ENCODE results near the gene COA5.

COA5 gene

DNA sequence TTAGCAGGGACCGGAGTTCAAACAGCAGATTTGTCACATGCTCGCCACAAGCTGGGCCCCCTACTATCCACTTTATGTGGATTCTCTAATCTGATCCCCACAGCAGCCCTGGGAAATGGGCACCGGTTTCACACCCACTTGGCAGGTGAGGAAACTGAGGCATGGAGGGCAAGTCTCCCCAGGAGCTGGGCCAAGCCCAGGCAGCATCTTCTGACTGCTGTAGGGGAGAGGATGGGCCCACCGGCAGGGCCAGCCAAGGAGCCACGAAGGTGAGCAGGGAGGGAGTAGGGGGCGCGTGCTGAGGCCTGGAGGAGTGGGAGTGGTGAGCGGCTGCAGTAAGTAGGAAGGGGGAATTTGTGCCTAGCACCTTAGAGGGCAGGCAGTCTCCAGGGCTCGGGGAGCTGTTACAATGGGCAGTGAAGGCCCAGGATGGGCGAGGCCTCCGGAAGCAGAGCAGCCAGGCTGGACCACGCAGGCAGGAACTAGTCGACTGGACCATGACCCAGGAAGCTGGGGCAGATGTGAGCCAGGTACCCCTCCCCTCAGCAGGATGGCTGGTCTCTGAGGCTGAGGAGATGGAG, 37.1 kb downstream of the COA5 start:
- DNase-seq, result no peak

DNA sequence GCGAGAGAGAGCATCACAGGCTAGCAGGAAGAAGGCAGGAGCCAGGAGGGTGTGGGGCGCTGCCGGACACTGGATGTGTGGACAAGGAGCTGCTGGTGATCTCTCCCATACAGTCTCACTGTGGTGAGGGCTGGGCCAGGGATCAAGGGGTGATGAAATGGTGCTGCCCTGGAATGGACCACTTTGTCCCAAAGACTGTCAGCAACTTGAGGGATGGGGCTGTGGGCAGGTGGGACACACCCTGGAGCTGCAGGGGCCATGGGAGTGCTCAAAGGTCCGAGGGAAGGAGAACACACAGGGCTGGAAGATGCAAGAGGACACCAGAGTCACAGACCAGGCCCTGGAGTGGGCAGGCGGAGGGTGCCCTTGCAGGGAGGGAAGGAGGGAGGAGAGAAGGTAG, 38.0 kb downstream of the COA5 start:
- DNase-seq, result no peak

DNA sequence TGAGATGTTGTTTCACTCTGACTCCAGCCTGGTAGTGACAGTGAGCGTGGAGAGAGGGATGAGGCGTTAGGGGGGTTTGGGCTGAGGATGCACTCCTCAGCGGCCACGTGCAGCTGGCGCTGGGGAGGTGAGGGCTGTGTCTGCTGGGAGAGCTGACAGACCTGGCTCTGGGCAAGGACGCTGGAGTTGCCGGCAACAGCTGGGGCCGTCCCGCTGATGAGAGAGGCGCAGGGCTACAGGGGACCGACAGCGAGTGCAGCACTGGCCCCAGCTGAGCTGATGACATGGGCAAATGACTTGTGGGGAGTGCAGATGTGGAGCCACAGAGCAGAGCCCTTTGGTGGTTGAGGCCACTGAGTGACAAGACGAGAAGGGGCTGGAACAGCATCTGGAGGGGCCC, 38.4 kb downstream of the COA5 start:
- DNase-seq, result no peak

DNA sequence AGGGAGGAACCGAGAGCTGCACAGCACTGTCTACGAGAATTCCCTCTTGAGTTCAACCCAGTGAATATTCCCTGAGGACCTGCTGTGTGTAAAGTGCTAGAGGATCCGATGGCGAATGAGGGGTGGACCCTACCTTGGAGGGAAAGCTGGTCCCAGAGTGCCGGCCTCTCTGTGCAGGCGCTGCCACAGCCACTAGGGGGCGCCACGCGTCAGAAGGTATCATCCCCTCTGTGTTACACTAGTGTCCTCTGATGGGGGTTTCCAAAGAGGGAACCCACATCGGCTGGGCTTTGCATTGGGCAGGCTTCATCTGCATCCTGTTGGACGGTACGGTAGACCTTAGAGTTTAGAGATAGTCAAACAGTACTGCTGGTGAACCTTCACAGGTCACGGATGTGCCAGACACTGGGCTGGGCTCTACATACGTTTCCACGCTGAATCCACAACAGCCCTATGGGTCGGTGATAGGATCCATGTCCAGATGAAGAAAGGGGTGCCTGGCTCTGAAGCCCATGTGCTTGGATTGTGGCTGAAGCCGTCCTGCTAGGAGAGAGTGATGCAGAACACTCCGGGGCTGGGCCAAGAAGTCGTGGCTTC, 39.0 kb downstream of the COA5 start:
- peak; percentile 15 for DNase-seq

DNA sequence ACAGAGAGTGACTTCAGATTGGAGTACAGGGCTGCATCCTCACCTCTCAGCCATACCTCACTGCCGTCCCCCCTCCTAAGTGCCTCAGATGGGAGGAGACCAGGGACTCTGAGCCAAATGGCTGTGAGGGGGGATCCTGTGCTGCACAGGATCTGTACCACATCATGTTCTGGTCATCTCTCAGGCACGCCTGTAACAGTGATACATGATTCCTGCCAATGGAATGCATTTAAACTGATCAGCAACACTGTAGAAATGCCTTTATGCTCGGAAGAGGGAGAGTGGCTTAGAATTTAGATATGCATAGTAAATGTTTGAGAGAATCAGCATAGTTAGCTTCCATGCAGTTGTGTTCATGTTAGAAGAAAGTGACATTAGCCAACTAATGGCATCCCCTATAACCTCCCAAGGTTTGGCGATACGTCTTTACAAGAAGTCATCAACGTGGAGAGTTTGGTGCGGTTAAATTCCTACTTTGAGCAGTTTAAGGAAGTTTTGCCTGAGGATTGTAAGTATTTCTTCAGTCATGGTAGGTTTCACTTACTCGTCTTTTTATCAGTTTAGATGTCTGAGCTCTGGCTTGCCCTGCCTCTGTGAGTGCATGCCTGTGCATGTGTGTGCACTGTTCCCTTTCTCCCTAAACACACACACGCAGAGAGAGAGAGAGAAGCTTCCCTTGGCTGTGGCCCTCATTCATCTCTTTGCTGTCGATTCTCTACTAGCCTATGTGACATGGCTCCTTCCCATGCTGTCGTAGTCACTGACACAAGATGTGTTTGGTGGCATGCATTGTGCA, 40.0 kb downstream of the COA5 start:
- DNase-seq, result no peak

DNA sequence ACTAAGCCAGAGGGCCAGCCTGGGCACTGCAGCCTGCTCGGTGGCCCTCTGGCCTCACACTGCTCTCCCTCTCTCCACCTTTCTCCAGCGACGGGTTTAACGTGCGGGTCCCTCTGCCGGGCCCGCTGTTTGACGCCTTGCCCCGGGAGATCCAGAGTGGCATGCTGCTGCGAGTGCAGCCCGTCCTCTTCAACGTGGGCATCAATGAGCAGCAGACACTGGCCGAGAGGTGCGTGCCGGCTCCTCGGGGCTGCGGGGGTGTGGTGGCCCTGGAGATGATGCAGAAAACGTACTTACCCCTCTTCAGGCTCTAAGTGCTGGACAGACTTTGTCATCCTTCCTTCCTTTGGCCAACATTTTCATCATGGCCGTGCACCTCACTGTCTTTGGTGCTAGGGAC, 42.4 kb downstream of the COA5 start:
- DNase-seq, result no peak

DNA sequence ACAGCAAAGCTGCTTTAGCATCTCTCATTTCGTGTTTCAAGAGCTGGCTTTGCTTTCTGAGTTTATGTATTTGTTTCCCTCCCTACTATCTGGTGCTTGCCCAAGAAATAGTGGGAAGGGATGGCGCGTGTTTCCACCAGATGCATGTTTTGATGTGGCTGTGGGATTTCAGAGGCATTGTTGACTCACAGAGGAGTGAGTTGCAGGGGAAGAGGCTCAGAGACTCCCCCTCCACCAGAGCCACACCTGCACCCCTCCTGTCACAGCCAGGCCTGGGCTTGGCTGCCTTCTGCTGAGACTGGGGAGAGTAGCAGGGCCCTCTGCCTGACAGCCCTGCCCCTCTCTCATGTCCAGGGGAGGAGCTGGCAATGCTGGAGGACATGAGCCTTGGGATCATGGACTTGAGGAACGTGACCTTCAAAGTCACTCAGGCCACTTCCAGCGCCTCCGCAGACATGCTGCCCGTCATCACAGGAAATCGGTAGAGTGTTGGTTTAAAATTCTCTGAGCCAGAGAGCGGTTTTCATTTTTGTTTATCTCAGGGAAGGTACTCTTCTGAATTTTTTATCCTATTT, 42.9 kb downstream of the COA5 start:
- DNase-seq, result no peak

DNA sequence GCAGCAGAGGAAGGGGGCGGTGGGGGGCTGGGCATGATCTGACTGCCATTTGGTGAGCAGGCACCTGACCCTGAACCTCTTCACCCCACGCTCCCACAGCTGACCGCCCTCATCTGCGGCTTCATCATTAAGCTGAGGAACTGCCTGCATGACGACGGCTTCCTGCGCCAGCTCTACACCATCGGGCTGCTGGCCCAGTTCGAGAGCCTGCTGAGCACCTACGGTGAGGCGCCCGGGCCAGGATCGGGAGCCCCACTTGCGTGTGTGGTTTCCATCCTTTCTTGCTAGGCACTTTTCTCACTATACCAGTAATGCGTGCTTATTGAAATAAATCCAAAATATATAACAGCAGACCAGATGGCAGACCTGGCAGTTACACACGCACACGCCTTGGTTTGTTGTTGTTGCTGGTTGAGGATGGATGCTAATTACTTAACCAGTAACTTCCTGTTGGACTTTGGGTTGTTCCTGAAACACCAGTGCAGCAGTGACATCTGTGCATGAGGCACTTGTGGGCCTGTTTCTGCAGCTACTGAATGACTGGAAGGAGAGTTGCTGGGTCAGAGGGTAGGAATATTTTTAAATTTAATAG, 43.7 kb downstream of the COA5 start:
- DNase-seq, result no peak

DNA sequence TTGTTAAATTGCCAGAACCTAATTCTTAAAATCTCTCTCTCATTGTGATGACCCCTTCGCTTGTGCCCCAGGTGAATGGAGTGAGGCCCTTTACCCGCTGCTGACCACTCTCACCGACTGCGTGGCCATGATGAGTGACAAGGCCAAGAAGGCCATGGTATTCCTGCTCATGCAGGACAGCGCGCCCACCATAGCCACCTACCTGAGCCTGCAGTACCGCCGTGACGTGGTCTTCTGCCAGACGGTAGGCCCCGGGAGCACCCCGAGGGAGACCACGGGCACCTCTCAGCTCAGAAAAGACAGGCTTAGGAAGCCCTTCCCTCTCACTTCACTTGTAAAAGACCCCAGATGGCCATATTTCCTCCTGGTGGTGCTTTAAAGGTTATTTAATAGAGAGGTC, 44.9 kb downstream of the COA5 start:
- no peak for DNase-seq

DNA sequence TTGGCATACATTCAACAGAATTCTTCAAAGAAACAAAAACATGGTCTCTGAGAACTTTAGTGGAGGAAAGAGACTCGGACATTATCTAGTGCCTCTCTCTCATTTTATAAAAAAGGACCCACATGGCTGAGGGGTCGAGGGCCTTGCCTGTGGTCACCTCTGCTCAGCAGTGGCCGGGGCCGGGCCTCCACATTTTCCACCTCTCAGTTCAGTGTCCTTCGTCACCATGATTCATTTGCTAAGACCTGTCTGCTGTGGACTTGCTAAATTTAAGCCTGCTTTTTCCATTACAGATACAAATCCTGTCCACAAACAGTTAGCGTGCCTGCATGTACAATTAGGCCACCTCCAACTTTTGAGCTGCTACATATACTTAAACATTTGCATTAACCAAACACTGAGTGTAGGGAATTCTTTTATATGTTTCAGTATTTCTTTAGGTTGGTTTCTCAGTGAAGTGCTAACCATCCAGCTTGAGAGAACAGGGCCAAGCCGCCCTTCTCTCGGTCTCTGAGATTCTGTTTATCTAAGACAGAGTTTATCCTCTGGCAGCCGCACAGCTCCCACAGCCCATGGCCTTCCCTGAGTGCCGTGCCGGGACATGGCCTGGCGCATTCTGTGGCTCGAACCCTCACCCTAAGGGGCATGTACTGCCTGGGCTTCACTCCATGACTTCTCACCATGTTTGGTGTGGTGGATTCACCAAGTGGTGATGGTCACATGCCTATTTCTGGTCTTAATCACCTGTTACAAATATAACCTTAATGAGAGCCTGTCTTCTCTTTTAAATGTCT, 46.2 kb downstream of the COA5 start:
- DNase-seq, result no peak

DNA sequence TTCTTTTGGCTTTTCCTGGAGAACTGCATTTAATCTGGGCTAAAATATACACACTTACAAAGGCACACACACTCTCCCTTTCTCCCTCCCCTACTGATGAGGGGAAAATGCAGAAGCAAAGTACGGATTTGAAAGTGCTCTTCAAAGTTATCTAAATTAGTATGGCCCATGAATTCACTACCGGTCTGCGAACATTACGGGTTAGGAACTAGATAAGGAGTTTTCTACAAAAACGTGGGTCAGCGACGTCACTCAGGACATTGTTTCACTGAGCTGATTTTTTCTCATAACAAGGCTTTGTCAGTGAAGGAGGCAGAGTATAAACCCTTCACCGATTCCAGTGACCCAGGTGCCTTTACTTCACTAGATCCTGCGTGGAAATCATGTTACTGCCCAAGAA, 47.3 kb downstream of the COA5 start:
- DNase-seq, result no peak

DNA sequence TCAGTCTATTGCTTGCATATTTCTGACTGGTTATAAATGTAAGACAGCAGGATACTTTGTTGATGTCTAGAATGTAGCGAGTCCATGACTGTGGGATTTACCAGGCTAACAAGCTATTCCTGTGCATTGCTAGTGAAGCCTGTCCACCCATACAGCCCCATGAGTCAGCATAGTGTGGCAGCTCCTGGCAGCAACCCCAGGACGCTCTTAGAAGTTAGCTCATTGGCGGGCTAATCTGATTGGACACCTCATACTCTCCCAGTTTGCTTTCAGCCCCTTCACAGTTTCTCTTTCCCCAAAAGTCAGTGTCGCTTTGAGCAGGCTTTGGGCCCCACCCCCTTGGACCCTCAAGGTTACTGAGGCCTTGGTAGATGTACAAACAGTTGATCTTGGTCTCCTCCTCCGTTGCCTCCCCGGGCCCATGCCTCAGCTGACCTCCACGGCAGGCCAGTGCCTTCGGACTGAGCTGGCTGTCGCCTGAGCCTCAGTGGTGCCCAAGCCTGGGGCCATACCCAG, 48.0 kb downstream of the COA5 start:
- DNase-seq, result no peak

DNA sequence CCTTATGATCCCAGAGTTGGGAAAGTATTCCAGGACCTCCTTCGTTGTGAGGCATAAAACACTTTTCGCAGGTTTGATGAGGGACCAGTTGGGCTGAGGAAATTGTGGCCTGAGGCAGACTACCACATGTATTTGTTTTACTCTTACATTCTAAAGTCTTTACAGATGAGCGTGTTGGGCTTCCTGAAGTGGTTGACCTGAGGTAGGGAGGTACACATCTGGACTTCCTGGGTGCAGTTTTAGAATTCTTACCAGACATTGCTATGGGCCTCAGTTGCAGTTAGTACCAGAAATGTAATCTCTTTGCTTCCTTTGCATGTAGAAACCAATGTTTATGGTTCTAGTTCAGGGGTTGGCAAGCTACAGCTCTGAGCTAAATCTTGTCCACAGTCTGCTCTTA, 48.7 kb downstream of the COA5 start:
- no peak for DNase-seq

DNA sequence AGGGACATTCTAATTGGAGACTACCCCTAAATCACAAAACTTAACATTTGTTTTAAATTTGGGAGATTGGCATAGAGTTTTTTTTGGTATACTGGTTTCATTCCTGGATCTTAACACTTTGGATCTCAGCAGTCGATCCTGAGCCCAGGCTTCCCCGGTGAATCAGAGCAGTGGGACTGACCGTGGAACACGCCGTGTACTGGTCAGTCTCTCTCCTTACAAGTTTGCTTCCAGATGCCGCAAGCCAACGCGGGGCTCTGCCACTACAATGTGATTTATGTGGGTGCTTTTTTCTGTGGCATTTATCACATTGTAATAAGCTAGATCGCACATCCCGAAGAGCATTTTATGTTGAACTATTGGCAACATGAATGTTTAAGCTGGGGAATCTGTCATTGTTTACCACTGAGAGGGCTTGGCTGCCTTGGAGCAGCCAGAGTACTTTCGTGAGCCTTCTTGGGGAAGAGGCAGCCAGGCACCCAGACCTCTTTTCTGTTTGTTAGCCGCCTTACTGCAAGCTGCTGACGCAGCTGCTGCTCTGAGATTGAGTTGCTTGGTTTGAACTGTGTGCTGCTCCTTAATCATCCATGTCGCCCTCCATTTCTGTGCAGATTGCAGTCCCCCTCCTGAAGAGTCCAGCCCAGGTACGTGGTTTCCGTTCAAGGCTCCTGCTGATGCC, 49.3 kb downstream of the COA5 start:
- no peak for DNase-seq

DNA sequence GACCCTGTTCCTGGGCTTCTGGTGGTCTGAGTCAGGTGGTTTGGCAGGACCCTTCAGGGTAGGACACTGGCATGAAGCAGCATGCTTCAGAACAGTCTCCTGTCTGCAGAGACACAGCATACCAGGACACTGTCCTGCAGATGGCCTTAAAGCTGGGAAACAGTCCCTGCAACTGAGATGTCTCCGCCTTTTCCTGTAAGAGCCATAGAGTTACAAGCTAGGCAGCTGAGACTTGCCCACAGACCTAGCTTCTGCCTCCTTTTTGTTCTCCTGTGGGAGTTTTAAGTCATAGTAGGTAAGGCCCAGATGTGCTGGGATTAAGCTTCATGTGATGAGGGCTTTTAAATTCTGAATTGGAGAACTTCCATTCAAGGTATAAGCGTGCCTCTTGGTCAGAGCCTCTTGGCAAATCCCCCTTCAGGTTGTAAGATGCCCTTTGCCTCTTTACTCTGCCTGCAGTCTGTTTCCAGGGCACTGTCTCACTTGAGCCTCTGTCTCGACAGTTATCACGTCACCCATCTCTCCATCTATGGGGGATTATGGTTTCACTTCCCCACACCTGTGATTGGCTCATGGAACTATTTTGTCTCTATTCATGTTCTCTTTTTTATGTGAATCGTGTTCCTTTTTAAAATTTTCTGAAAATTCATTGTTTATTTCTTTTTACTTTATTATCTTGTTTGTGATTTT, 51.8 kb downstream of the COA5 start:
- DNase-seq, result no peak

DNA sequence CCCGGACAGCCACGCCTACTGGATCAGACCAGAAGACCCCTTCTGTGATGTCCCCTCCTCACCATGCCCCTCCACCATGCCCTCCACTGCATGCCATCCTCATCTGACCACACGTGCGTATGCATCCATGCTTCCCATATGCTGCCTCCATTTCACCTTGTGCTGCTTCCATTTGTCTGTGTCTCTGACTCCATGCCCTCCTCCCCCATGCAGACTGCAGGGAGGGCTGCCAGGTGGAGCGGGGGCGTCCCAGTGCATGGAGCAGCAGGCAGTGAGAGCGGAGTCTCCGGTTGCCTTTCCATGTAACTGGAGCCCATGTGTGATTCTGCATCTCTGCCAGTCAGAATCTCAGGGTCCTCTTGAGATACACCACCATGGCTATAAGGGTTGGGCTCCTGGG, 52.6 kb downstream of the COA5 start:
- DNase-seq, result no peak

DNA sequence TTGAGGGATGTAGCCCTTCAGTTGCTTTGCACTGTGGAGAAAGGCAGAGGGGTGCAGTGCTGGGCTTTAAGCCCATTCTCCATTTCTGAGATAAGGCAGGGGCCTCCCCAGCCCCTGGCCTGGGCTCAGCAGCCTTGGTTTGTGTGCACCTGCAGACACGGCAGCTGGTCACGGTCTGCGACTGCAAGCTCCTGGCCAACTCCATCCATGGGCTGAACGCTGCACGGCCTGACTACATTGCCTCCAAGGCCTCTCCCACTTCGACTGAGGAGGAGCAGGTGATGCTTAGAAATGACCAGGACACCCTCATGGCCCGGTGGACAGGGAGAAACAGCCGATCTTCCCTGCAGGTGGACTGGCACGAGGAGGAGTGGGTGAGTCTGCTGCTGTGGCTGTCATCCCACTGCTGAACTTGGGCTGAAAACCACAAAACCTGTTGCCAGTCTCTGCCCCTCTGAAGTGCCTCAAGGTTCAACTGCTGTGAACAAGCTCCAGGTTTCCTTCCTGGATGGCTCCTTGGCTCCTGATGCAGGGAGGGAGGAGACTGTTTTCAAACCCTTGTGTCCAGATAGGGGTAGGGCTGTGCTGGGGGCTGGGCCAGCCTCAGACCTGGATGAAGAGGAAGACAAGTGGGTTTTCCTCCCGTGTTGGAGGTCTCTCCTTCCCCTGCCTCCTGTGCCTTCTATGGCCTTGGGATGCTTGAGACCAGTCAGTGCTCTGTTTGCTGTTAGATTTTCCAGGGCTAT, 54.0 kb downstream of the COA5 start:
- DNase-seq, result no peak

DNA sequence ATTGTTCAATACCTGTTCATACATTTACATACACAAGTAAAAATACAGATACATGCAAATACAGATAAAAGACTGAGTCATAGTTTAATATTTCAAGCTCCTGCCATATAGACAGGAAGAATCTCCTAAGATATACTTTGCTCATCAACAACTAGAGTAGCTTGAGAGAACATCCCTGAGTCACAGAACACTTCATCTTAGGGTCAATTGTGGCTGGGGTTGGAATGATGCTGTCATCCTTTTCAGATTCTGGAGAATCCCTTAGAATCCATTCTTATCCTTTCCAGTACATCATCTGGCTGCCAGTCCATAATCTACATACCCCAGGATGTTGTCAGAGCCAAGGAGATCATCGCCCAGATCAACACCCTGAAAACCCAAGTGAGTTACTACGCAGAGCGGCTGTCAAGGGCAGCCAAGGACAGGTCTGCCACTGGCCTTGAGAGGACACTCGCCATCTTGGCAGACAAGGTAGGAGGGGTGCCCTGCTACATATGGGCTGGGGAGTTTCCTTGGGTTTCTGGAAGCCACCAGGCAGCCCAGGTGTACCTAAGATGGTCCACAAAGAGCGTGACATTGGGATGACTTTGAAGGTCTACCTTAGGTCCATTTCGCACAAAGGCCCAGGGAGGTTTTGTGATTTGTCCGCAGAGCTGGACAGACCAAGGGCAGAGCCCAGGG, 55.7 kb downstream of the COA5 start:
- DNase-seq, result no peak

DNA sequence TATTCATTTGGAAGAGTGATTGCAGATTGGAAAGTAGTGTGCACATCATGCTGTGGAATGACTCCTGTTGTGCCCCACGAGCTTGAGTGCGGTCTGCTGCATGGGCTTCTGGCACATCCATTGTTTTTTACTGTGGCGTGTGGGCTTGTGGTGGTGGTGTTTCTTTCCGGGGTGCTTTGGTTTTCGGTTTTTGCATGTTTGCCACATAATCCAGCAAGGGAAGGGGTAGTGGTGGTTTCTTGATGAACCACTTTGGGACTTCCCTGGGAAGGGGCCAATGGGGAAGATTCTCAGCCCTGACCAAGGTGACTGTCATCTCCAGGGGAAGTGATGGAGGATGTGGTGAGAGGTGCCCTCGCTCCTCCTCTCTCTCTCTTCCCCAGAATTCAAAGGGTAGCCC, 57.0 kb downstream of the COA5 start:
- no peak for DNase-seq

DNA sequence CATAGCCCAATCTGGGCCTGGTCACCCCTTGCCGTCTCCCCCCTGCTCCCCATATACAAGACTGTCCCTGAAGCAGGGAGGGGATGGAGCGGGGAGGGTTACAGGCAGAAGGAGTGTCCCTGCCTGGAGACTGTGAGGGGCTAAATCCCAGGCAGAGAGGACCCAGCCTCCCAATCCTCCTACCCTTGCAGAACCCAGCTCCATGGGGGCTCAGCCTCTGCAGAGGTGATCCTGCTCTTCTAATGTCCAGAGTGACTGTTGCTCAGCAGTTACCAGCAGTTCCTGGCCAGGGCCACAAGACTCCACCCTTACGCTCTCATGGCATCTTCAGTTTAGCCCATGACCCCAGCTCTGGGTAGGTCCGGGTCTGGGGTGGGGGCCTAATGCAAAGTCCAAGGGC, 58.1 kb downstream of the COA5 start:
- DNase-seq, result no peak

Data from NCI-H1105 (cell line).